Endothelial cell of umbilical vein (primary cell): ENCODE results near the gene CNGA4.

Experiments used
- CTCF ChIP-seq, 2 donors: IDR thresholded peaks; 1 replicate in 1 of 2; 2 replicates in 1 of 2; pipeline ENCODE4 v1.5.1; 2011; ENCODE audit warnings: low read length in 2 of 2, mild to moderate bottlenecking in 2 of 2, moderate library complexity in 2 of 2, control low read depth in 1 of 2, inconsistent platforms in 1 of 2, low read depth in 1 of 2; ENCODE audit not compliant: insufficient read depth in 1 of 2; ENCODE audit errors: extremely low read depth in 1 of 2
- EZH2 ChIP-seq: IDR thresholded peaks from 2 replicates; pipeline ENCODE4 v1.6.1; 2012; ENCODE audit warnings: borderline replicate concordance, low read depth, mild to moderate bottlenecking, moderate library complexity, low read length, inconsistent platforms; ENCODE audit not compliant: severe bottlenecking
- GATA2 ChIP-seq: IDR thresholded peaks from 2 replicates; pipeline ENCODE4 v1.7.0; 2011; ENCODE audit warnings: low read depth, mild to moderate bottlenecking, moderate library complexity, mixed read lengths, low read length; ENCODE audit not compliant: insufficient read length, insufficient read depth
- MAX ChIP-seq: IDR thresholded peaks from 2 replicates; pipeline ENCODE4 v1.6.1; 2011; ENCODE audit not compliant: insufficient read depth, insufficient read length
- MYC ChIP-seq: IDR thresholded peaks from one replicate; pipeline ENCODE4 v1.6.1; 2011; ENCODE audit warnings: mild to moderate bottlenecking, low read depth, low read length
- POLR2A ChIP-seq: IDR thresholded peaks from 2 replicates; pipeline ENCODE4 v1.6.1; 2012; ENCODE audit warnings: low read depth, mild to moderate bottlenecking, control low read depth, low read length
- POLR2AphosphoS5 ChIP-seq: IDR thresholded peaks from 2 replicates; pipeline ENCODE4 v1.6.1; 2012; ENCODE audit warnings: low read depth, mild to moderate bottlenecking, control low read depth, low read length, moderate library complexity; ENCODE audit not compliant: insufficient read depth

GRCh38 chr11:6240139-6240538, 1.2 kb downstream of the CNGA4 start:
- TF ChIP-seq EZH2 = no peak
- TF ChIP-seq MAX = no peak
- no peak for TF ChIP-seq CTCF (IDR thresholded peaks at IDR 0.05; ENCODE audit: extremely low read depth in 1 of 2, insufficient read depth in 1 of 2, low read depth in 1 of 2, low read length in 2 of 2)
- TF ChIP-seq POLR2AphosphoS5 = no peak
- TF ChIP-seq POLR2A = no peak
- TF ChIP-seq GATA2 = no peak
- no peak for TF ChIP-seq MYC
